KOPT-K1 (cell line): ENCODE data around the gene COL4A6.

Experiments used
- H3K27ac ChIP-seq: fragments of 200-600 bp; sonication (generic); 2 replicates; pipeline ENCODE4 v1.5.1; 2016; ENCODE audit warnings: antibody characterized with exemption, mild to moderate bottlenecking, low read depth, low read length; ENCODE audit not compliant: poor library complexity, severe bottlenecking
- H3K36me3 ChIP-seq: fragments of 200-600 bp; sonication (generic); 2 replicates; pipeline ENCODE4 v1.5.1; 2017; ENCODE audit warnings: antibody characterized with exemption, mild to moderate bottlenecking, low read length, moderate library complexity; ENCODE audit not compliant: insufficient read depth
- H3K9me3 ChIP-seq: fragments of 200-600 bp; sonication (generic); 2 replicates; pipeline ENCODE4 v1.5.1; 2017; ENCODE audit warnings: antibody characterized with exemption, low read length, mild to moderate bottlenecking; ENCODE audit not compliant: insufficient read depth, poor library complexity, severe bottlenecking

Gene COL4A6

DNA sequence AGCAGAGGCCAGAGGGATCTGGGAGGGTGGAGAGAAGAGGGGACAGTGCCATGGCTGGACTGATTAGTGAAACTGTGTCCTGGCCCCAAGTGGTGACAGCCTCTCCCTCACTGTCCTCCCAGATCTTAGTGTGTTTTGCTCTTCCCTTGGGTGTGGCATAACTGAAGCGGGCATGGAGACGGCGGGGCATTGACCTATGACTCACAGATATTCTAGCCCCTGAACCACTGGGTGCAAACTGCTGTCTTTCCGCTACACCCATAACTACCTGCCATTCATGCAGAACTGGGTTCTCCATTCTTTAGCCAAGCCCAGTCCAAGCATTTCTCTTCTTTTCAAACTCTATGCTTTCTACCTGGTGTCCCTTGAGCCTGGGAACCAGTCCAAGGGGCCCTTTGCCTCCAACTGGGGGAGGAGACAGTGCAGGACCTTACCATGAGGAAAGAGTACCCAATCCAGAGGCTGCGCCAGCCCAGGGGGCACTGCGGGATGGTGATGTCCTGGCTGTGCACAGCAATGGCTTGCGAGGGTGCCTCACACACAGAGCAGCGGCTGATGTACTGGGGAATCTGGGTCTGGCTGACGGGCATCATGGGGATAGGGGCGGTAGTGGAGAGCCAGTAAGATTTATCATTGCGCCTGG lies 279.1 kb downstream of the COL4A6 start:
- Histone ChIP-seq H3K9me3 (no peaks in the 10 kb centered on the region), H3K27ac (no peak overlapping the region), H3K36me3 (no peaks in the 10 kb centered on the region)

DNA sequence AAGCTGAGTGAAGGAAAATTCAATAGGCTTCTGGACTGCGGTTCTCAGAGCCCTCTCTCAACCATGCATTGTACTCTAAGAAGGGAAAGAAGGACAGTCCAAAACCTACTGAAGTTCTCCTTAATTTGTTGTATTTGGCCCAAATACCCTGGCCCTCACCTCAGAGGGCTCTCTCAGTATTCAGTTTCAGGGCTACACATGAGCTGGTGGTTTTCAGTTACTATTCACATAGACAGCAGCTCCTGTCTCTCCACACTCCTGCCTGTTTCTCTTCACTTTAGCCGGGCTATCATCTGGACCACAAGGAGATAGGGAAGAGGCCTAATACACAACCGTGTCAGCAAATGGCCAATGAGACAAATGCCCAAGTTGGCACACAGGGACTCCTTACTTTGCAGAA lies 280.6 kb downstream of the COL4A6 start:
- H3K27ac ChIP-seq, result no peak overlapping the region
- H3K36me3 ChIP-seq, result no peaks in the 10 kb centered on the region
- H3K9me3 ChIP-seq, result no peaks in the 10 kb centered on the region

DNA sequence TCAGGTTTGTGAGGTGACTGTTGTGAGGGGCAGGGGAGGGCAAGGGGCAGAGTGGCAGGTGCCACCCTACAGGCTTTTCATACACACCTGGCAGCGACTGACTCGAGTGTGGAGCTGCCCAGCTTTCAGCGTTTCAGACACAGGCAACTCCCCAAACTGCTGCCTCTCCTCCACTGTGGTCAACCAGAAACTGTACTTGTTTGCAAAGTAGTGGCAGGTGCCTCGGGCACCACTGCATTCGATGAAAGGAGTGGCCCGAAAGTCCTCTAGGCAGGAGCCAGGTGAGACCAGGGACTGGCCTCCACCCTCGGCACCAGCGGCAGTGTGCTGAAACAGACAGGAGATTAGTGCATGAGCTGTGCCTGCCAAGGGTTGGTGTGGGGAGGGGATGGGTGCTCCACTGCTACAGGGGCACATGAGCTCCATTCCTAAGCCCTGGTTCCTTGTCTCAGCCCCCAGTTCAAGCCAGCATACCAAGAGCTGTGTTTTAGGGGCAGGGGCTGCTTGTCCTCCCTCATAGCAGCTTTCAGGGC lies 281.2 kb downstream of the COL4A6 start:
- H3K27ac ChIP-seq, result no peak overlapping the region

DNA sequence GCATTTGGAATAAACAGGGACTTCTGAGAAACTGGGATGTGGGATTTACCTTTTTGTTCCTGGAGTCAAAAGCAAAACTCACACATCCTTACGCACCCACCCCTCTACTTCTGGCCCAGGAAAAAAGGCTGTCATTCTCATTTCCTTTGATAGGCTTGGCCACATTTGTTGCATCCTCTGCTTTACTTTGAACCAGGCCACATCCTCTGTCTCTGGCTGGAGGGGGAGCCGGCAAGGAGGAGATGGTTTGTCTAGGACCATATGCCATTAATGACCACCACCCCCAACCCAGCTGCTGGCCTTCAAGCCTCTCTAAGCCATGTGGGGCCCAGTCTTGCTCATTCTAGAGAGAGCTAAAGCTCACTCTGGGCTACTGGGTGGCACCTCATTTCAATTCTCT lies 282.1 kb downstream of the COL4A6 start:
- Histone ChIP-seq H3K27ac (no peak overlapping the region), H3K9me3 (no peaks in the 10 kb centered on the region), H3K36me3 (no peaks in the 10 kb centered on the region)

More for the DNA sequence above, 281.2 kb downstream of the COL4A6 start:
- Histone ChIP-seq H3K9me3 (no peaks in the 10 kb centered on the region), H3K36me3 (no peaks in the 10 kb centered on the region)

DNA sequence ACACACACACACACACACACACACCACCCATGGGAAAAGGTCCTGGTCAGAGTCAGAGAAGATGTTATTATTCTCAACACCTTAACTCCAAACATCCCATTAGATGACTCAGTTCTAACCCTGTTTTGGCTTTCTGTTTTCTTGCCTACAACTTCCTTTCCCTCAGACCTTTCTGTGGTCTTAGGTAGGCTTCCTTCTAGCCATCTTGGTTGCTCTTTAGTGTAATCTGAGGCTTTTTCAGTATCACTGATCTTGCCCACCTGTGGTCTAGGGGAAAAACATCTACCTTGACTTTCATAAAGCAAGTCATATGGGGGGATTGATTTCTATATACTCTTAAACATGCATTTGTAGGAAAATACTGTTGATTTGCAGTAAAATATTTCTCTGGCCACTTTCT lies 289.7 kb downstream of the COL4A6 start:
- Histone ChIP-seq H3K9me3 (no peaks in the 10 kb centered on the region), H3K27ac (no peak overlapping the region)

DNA sequence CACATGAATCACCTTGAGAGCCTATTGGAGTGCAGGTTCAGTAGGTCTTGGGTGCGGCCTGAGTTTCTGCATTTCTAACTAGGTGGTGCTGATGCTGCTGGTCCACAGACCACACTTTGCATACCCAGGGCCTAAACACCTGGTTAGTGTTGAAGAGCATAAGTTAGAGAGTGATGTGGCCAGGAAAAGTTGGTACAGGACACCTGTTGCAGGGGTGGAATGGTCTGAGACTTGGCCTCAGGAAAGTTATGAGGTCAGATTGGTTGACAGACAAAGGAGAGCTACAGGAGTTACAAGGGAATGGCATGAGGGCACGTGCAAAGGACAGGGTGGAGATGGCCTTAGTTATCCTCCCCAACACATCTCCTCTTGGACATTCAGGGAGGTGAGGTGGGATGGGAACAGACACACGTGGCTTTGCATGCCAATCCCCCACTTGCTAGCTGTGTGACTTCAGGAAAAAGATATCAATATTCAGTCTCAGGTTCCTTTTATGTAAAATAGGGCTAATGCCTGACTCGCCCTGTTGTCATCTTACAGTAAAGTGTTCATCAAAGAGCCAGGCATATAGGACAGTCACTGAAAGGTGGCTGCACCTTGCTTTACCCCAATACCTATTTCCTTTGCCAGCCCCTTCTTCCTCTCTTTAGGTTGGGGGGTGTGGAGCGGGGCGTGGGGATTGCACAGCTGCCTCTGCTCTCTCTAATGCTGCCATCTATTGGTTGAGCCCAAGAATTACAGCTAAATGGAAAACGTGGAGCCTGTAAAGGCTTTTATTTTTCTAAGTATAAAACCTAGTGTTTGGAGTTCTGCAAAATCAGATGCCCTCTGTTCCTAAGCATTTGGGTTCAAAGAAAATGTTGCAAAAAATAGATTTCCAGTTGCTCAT lies 299.2 kb downstream of the COL4A6 start:
- H3K27ac ChIP-seq, result no peak overlapping the region
- no peaks in the 10 kb centered on the region for H3K9me3 ChIP-seq
- H3K36me3 ChIP-seq, result peaks cover 6% of the 10 kb centered on the region; the same call in 1 of the 2 replicates

More for the DNA sequence above, 289.7 kb downstream of the COL4A6 start:
- no peaks in the 10 kb centered on the region for H3K36me3 ChIP-seq

DNA sequence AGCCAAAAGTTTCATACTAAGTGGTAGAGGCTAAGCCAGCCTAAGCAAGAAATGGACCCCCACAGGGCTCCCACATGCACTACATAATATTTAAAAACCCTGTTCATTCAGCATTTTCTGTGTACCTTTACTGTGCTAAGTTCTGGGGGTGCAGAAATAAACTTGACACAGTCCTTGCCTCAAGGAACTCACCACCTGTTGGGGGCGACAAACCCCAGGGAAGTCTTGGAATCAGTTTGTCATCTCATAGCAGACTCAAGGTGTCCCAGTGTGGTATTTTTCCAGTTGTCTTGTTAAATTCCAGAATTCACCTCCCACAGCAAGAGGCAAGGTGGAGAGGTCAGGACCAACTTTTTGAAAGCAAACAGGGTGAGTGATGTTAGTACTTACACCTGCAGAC lies 303.5 kb downstream of the COL4A6 start:
- no peak overlapping the region for H3K27ac ChIP-seq
- no peaks in the 10 kb centered on the region for H3K9me3 ChIP-seq

DNA sequence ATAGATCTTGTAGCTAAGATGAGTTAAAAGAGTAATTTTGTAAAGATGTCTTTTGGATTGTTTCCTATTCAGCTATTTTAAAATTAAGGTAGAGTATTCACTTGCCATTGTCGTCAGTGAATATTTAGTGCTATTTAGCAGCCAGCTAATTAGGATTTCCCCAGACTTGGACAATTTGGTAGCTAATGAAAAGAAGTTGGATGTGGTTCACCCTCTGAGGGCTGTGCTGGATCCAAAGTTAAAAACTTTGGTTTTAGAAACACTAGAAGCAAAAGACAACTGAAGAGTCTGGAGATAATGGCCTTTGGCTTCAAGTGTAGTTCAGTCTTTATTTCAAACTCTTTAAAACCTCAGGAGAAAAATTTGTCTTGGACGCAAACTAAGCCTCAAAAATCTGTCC lies 305.3 kb downstream of the COL4A6 start:
- no peaks in the 10 kb centered on the region for H3K9me3 ChIP-seq

More for the DNA sequence above, 303.5 kb downstream of the COL4A6 start:
- peaks cover 6% of the 10 kb centered on the region; the same call in 1 of the 2 replicates for H3K36me3 ChIP-seq

DNA sequence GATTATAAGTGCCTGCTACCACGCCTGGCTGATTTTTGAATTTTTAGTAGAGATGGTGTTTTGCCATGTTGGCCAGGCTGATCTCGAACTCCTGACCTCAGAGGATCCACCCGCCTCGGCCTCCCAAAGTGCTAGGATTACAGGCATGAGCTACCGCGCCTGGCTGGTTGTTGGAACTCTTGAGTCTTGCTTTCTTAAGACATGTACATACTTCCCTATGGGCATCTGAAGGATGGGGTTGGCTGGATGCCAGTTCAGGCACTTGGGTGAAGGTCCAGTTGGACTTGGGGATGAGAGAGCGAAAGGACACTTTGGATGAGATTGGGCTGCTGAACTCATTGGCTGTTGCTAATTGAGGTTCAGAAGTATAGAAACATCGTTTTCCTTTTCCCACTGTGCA lies 306.2 kb downstream of the COL4A6 start:
- no peak overlapping the region for H3K27ac ChIP-seq
- no peaks in the 10 kb centered on the region for H3K9me3 ChIP-seq

More for the DNA sequence above, 305.3 kb downstream of the COL4A6 start:
- peaks cover 2% of the 10 kb centered on the region; the same call in 1 of the 2 replicates for H3K36me3 ChIP-seq
- H3K27ac ChIP-seq, result no peak overlapping the region

DNA sequence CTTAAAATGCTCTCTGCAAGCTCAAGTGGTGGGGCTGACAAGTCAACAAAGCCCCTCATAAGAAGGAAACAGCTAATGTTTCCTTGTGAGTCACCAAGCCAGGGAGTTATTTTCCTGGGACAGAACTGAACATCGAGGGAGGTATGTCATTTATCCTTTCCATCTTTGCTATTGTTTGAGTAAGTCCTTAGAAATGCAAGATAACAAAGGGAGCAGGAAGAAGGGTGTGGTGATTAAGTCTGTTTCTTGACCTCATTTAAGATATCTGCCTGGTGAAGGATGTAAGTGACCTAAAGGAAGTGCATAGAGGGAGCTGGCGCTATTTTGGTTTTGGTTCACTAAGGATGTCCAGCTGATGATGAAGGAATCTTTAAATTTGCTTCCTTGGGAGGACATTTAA lies 306.8 kb downstream of the COL4A6 start:
- Histone ChIP-seq H3K27ac (no peak overlapping the region), H3K36me3 (no peaks in the 10 kb centered on the region; the same call in 1 of the 2 replicates), H3K9me3 (no peaks in the 10 kb centered on the region)

More for the DNA sequence above, 306.2 kb downstream of the COL4A6 start:
- H3K36me3 ChIP-seq, result no peaks in the 10 kb centered on the region; the same call in 1 of the 2 replicates

DNA sequence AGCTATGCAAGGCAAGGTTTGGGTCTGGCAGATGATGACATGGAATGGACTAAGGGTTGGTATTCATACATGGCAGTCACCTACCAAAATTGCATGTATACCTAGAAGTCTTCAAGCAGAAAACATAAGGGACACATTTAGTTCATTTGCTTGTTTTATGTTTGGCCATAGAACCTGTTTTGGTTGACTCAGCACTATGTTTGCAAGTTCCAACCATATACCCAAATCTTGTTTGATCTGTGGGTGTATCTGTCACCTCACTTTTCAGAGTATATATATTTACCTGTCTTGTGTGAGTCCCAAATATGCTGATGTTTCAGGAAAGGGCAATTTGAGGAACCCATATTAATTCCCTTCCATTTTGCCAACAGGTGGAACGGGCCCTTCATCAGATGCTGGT lies 307.3 kb downstream of the COL4A6 start:
- no peaks in the 10 kb centered on the region; the same call in 1 of the 2 replicates for H3K36me3 ChIP-seq
- H3K9me3 ChIP-seq, result no peaks in the 10 kb centered on the region
- no peak overlapping the region for H3K27ac ChIP-seq

DNA sequence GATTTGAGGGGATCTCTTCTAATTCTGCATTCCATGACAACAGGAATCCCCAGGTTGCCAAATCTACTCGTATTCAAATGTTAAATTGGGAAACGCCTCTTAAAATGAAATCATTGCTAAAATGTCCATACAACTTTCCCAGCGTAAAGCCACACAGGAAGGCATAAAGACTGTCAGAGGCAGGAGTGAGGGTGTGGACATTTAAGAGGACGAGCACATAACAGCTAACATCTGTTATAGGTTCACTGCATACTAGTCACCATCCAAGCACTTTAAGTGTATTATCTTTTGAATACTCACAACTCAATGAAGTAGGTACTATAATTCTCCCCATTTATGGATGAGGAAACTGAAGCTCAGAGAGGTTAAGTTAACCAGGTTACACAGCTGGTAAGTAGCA lies 311.1 kb downstream of the COL4A6 start:
- Histone ChIP-seq H3K9me3 (no peaks in the 10 kb centered on the region), H3K27ac (no peak overlapping the region), H3K36me3 (no peaks in the 10 kb centered on the region)

DNA sequence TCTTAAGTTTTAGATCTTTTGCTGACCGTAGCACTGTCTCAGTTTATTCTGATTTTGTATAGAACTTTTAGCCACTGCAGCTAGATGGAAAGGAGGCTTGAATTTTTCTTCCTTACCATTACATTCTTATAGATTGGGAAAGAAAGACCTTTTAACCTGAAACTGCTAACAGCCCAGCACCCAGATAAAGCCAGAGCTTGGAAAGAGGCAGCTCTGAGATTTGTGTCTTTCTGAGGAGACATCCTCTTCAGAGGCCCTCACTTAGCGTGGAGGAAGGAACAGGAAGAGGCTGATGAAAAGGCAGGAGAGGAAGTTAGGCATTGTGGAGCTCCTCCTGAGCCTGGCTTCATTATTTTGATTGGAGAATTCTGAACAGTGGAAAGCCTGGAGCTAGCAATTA lies 311.6 kb downstream of the COL4A6 start:
- Histone ChIP-seq H3K27ac (no peak overlapping the region), H3K36me3 (no peaks in the 10 kb centered on the region), H3K9me3 (no peaks in the 10 kb centered on the region)

DNA sequence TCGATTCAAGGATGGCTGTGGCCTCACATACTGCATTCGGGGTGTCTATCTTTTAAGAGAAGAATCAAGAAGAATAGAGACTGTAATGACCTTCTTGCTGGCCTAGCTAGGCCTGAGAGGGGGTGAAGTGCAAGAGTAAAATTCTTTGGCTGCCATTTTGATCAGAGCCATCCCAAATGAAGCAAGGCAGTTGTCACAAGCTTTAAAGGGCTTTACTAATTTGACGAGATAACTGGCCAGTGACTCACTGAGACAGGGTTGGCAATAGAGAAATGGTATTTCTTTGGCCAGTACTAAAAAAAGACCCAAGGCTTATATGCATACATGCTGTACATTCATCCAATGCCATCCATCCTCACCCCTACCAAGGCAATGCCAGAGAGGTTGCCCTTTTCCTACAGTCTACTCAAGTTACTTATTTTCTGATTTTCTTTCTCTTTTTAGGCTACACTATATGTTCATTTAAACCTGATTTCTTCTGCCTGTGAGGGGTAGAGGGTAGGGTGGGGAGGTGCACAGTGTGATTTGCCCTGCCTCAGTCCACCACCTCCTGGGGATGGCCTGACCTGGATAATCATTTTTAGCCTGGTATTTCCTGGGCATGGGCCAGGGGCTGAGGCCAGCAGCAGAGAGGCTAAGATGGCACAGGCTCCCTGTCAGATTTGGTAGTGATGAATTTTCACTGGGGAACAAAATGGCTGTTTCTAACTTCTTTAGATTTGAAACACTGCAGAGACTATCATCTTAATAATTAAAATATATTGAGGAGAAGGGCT lies 314.4 kb downstream of the COL4A6 start:
- no peaks in the 10 kb centered on the region for H3K9me3 ChIP-seq
- no peak overlapping the region for H3K27ac ChIP-seq

DNA sequence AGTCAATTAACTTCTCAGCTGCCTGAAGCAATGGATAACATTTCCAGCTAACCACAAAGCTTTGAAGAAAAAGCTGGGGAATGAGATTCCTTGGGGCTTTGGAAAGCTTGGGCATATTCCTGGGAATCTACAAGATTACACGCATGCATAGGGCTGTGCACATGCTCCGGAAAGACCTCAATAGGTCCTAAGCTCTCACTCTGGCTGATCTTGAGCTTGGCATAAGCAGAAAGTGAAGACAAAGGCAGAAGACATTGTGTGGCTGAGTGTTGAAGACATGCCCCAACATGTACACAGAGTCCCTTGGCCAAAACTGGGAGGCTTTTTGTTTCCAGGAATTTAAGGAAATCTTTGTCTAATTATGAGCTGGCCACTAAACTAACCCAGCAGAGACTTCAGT lies 315.5 kb downstream of the COL4A6 start:
- no peak overlapping the region for H3K27ac ChIP-seq

More for the DNA sequence above, 314.4 kb downstream of the COL4A6 start:
- no peaks in the 10 kb centered on the region for H3K36me3 ChIP-seq

More for the DNA sequence above, 315.5 kb downstream of the COL4A6 start:
- Histone ChIP-seq H3K36me3 (no peaks in the 10 kb centered on the region), H3K9me3 (no peaks in the 10 kb centered on the region)
